A549 (cell line): ENCODE measurements around the gene FAR2.

ENCODE experiments used
- BHLHE40 ChIP-seq: IDR thresholded peaks from 2 replicates; pipeline ENCODE4 v1.6.1; 2012; ENCODE audit warnings: low read depth, low read length, inconsistent platforms
- RFX5 ChIP-seq: fragments of 450-650 bp; IDR thresholded peaks from 2 replicates; pipeline ENCODE4 v1.7.1; 2014; ENCODE audit warnings: antibody characterized with exemption, mild to moderate bottlenecking, moderate library complexity
- TF ChIP-seq, protein P1 (sequence below): fragments of >200 bp; sonication (Bioruptor Twin); formaldehyde crosslinking; IDR thresholded peaks from 3 replicates; pipeline ENCODE4 v1.5.1; 2016

DNA sequence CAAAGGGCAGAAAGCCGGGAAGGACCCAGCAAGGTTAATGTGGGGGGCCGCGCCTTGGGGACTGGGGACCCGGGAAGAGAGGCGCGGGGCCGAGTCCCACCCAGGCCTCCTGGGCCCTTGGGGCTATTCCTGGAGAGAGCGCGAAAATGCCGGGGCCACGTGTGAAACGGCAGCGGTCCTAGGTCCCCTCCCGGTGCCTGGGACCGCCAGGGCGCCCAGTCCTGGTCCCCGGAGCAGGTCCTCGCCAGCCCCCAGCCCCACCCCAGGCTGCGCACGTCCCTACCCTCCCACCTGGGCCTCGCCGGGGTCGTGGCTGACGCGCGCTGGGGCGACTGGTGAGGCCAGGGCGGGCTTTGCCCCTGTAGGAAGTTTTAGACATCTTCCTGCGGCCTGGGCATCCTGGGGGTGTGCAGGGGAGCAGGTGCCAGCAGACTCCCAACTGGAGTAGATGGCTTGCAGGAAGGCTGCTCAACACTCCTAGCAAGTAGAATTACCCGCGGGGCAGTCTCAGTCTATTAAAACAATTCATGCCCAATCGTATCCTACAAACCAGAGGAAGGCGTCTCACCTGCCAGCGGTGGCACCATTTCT lies 708 bp downstream of the FAR2 start:
- TF ChIP-seq, protein P1, sequence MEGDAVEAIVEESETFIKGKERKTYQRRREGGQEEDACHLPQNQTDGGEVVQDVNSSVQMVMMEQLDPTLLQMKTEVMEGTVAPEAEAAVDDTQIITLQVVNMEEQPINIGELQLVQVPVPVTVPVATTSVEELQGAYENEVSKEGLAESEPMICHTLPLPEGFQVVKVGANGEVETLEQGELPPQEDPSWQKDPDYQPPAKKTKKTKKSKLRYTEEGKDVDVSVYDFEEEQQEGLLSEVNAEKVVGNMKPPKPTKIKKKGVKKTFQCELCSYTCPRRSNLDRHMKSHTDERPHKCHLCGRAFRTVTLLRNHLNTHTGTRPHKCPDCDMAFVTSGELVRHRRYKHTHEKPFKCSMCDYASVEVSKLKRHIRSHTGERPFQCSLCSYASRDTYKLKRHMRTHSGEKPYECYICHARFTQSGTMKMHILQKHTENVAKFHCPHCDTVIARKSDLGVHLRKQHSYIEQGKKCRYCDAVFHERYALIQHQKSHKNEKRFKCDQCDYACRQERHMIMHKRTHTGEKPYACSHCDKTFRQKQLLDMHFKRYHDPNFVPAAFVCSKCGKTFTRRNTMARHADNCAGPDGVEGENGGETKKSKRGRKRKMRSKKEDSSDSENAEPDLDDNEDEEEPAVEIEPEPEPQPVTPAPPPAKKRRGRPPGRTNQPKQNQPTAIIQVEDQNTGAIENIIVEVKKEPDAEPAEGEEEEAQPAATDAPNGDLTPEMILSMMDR, result no peak
- TF ChIP-seq BHLHE40 (no peak), RFX5 (no peak)
